Panc1 (cell line): ENCODE measurements around the gene SIRPB2.
A peak's percentile ranks its signal among the peaks of the same experiment; 100 is the strongest.

Experiments
- CTCF ChIP-seq: fragments of 450-650 bp; IDR thresholded peaks from 2 replicates; pipeline ENCODE4 v1.5.1; 2017; ENCODE audit warnings: mild to moderate bottlenecking
- SIN3A ChIP-seq: IDR thresholded peaks from 2 replicates; pipeline ENCODE4 v1.6.1; 2012; ENCODE audit warnings: low read depth, mild to moderate bottlenecking, low read length, moderate library complexity, borderline replicate concordance; ENCODE audit not compliant: insufficient read depth
- TCF7L2 ChIP-seq: IDR thresholded peaks from 2 replicates; pipeline ENCODE4 v1.6.1; 2011; ENCODE audit warnings: mild to moderate bottlenecking, low read depth, low read length, inconsistent platforms
- TF ChIP-seq, protein P1 (sequence below), 2 experiments: IDR thresholded peaks; 2 replicates each; pipeline ENCODE4 v1.6.1; 2011 to 2012; ENCODE audit warnings: low read depth in 2 of 2, control low read depth in 1 of 2, low read length in 1 of 2, mild to moderate bottlenecking in 1 of 2, moderate library complexity in 1 of 2; ENCODE audit not compliant: insufficient read depth in 1 of 2

GRCh38 chr20:1496930-1497329 lies 5.7 kb upstream of the SIRPB2 start:
- TF ChIP-seq, protein P1, sequence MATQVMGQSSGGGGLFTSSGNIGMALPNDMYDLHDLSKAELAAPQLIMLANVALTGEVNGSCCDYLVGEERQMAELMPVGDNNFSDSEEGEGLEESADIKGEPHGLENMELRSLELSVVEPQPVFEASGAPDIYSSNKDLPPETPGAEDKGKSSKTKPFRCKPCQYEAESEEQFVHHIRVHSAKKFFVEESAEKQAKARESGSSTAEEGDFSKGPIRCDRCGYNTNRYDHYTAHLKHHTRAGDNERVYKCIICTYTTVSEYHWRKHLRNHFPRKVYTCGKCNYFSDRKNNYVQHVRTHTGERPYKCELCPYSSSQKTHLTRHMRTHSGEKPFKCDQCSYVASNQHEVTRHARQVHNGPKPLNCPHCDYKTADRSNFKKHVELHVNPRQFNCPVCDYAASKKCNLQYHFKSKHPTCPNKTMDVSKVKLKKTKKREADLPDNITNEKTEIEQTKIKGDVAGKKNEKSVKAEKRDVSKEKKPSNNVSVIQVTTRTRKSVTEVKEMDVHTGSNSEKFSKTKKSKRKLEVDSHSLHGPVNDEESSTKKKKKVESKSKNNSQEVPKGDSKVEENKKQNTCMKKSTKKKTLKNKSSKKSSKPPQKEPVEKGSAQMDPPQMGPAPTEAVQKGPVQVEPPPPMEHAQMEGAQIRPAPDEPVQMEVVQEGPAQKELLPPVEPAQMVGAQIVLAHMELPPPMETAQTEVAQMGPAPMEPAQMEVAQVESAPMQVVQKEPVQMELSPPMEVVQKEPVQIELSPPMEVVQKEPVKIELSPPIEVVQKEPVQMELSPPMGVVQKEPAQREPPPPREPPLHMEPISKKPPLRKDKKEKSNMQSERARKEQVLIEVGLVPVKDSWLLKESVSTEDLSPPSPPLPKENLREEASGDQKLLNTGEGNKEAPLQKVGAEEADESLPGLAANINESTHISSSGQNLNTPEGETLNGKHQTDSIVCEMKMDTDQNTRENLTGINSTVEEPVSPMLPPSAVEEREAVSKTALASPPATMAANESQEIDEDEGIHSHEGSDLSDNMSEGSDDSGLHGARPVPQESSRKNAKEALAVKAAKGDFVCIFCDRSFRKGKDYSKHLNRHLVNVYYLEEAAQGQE (IDR thresholded peaks at IDR 0.05; ENCODE audit: insufficient read depth in 1 of 2, low read depth in 2 of 2, low read length in 1 of 2): peak in 1 of 2 experiments; percentile 73; a peak in 2 of 4 replicates
- TF ChIP-seq TCF7L2 (no peak), CTCF (no peak), SIN3A (no peak)
